Frontal cortex (tissue), 4 donors: ENCODE results near the gene CAVIN4. TPM values are rescaled to one million over a fixed set of nuclear protein-coding genes. Genes with fewer than 3 reads are reported as not detected.

Source experiments
- DNase-seq, 2 donors: peaks; one replicate each; pipeline ENCODE4 v3.0.0; 2012; ENCODE audit warnings: low spot score in 2 of 2
- FAIRE-seq: peaks from 2 replicates; lab custom pipeline; 2012; peaks lifted over from hg19 to GRCh38; lab: Jason Lieb, UNC
- total RNA-seq: library from RNA; depleted of rRNA; stranded (reverse); fragments of >200 nt; gene quantifications from one replicate; pipeline ENCODE4 v1.2.3, GENCODE V29; 2014
- donor health status: control.
- donor health status: control.
- donor health status: control.

Gene CAVIN4
- total RNA-seq: 14.7 TPM

GRCh38 chr9:100577776-100578448 is at the start of gene CAVIN4:
Gene CAVIN4 (plus strand): TSS chr9:100578079. CDS start chr9:100578144, 65 bp downstream.
- DNase-seq: no peak
- no peak for FAIRE-seq

- no peak for FAIRE-seq
- no peak for DNase-seq
Measured at GRCh38 chr9:100534401-100534800, 43.5 kb upstream of the CAVIN4 start.

GRCh38 chr9:100540327-100540726 is 37.6 kb upstream of the CAVIN4 start:
- FAIRE-seq: no peak
- DNase-seq: no peak

- no peak for FAIRE-seq
- no peak for DNase-seq
Measured at GRCh38 chr9:100549048-100549447, 28.8 kb upstream of the CAVIN4 start.

GRCh38 chr9:100554935-100555401 is 22.9 kb upstream of the CAVIN4 start:
- FAIRE-seq (no peak), DNase-seq (no peak)

GRCh38 chr9:100555471-100555870 is 22.4 kb upstream of the CAVIN4 start:
- DNase-seq: no peak

GRCh38 chr9:100557053-100557452 is 20.8 kb upstream of the CAVIN4 start:
- FAIRE-seq: no peak

More at GRCh38 chr9:100555471-100555870, 22.4 kb upstream of the CAVIN4 start:
- FAIRE-seq: no peak

GRCh38 chr9:100561256-100561655 is 16.6 kb upstream of the CAVIN4 start:
- DNase-seq: no peak
- no peak for FAIRE-seq

More at GRCh38 chr9:100557053-100557452, 20.8 kb upstream of the CAVIN4 start:
- DNase-seq: no peak

- DNase-seq (no peak), FAIRE-seq (no peak)
Measured at GRCh38 chr9:100567856-100568255, 10.0 kb upstream of the CAVIN4 start.

GRCh38 chr9:100573655-100574260 is 4.1 kb upstream of the CAVIN4 start:
- DNase-seq (no peak), FAIRE-seq (no peak)

- FAIRE-seq: no peak
- no peak for DNase-seq
Measured at GRCh38 chr9:100575006-100575405, 2.9 kb upstream of the CAVIN4 start.

GRCh38 chr9:100575765-100576386 is 2.0 kb upstream of the CAVIN4 start:
- DNase-seq (no peak), FAIRE-seq (no peak)

- FAIRE-seq (no peak), DNase-seq (no peak)
Measured at GRCh38 chr9:100578610-100579009, 731 bp downstream of the CAVIN4 start.

GRCh38 chr9:100579665-100580064 is 1.8 kb downstream of the CAVIN4 start:
- FAIRE-seq (no peak), DNase-seq (no peak)

GRCh38 chr9:100580257-100580656 is 2.4 kb downstream of the CAVIN4 start:
- no peak for DNase-seq
- no peak for FAIRE-seq

- DNase-seq: no peak
- FAIRE-seq: no peak
Measured at GRCh38 chr9:100581081-100581480, 3.2 kb downstream of the CAVIN4 start.

- FAIRE-seq (no peak), DNase-seq (no peak)
Measured at GRCh38 chr9:100581661-100582060, 3.8 kb downstream of the CAVIN4 start.

- no peak for FAIRE-seq
Measured at GRCh38 chr9:100583014-100583802, 5.3 kb downstream of the CAVIN4 start.

GRCh38 chr9:100584951-100585350 is 7.1 kb downstream of the CAVIN4 start:
- DNase-seq: no peak
- no peak for FAIRE-seq

More at GRCh38 chr9:100583014-100583802, 5.3 kb downstream of the CAVIN4 start:
- no peak for DNase-seq

GRCh38 chr9:100586093-100586492 is 8.2 kb downstream of the CAVIN4 start:
- no peak for FAIRE-seq
- no peak for DNase-seq
